ENCODE results near the gene DPH3.
A peak's percentile ranks its signal among the peaks of the same experiment; 100 is the strongest.

DPH3 gene

GRCh38 chr3:16294844-16295243, 30.1 kb upstream of the DPH3 start:
- FAIRE-seq (no peak), DNase-seq (ENCODE audit: insufficient read length, low spot score) (no peak)

DNA sequence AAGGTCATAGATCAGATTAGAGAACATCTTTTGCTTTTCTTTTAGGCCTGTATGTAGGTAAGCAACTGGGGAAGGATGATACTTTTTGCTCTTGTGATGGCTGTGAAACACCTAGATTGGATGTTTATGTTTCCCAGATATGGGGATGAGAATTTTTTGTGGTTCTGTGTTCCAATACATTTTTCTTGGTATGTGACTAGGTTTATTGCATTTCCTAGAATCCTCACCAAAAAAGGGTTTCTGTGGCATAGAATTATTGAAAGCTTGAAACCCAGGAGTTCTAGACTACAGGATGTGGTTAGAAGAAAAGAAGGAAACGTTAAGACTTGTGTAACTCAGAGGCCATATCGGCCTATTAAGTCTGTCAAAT, 26.1 kb upstream of the DPH3 start:
- no peak for FAIRE-seq
- DNase-seq (ENCODE audit: insufficient read length, low spot score) = no peak

DNA sequence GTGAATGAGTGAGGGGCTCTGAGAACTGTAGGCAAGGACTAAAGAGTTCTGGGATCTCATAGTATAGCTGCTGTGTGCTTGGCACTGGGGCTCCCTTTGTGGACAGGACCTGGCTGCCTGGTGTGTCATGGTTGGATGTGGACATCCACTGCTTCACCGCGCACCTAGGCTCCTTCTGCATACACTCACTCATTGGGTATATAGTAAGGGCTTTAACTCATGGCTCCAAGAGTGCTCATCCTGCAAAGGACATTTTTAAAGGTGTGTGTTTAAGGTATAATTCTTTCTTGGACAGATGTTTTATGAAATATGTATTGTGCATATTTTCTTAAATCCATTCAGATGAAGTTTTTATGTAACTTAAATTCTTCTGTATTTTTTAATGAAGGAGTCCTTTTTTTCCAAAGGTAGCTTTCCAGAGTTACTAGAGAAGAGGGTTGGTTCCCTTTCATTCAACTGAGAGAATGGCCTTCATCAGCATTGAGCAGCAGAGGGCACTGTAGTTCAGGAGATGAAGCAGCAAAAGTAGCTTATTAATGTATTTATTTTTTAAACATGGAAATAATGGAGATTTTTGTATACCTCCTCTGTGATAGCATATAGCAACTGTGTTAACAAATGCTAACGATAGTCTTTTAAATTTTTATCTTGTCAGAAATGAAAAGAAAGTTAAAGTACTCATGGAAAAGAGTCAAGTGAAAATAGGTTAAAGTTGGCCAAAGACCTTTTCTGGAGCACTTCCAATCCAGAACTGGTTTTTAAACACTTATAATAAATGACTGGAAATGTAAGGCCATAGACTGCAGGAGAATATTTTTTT, 25.5 kb upstream of the DPH3 start:
- DNase-seq (ENCODE audit: insufficient read length, low spot score) (peak; percentile 27), FAIRE-seq (no peak)

- DNase-seq (ENCODE audit: insufficient read length, low spot score) = no peak
- no peak for FAIRE-seq
These were observed 24.6 kb upstream of the DPH3 start for GRCh38 chr3:16289144-16289889.

DNA sequence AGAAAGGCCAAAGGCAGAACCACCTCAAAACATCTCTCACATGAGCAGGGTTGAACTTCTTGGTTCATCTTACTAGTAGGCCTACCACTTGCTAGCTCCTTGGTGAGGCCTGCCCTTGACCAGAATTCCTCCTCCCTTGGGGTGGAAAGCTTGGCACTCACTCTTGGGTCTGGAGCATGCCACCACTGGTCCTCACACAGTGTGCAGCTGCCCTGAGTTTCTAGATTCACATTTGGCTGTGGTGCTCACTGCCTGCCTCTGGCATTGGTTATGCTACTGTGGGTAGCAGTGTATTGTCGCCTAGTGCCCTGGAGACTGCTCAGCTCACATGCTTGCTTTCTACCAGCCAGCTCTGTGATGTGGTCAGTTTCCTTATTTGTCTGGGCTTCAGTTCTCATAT, 23.9 kb upstream of the DPH3 start:
- DNase-seq (ENCODE audit: insufficient read length, low spot score) = no peak
- no peak for FAIRE-seq

- DNase-seq (ENCODE audit: insufficient read length, low spot score) (no peak), FAIRE-seq (no peak)
These were observed 22.2 kb upstream of the DPH3 start for GRCh38 chr3:16286751-16287543.

DNA sequence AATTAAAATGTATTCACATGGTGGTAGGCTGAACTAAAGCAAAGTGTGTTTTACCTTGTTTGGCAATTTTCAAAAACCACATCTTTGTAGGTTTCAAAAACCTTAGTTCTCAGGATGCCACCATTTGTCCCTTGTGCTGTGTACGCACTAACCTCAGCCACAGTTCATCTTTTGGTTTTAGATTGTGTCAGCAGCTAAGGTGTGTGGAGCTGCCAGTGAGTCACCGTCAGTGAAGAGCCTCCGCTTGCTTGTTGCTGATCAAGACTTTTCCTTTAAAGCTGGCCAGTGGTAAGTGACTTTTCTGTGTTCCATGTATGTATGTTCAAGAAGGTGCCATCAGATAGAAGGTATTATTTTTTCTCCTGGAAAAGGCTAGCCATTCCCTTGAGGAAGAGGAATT, 21.4 kb upstream of the DPH3 start:
- FAIRE-seq (no peak), DNase-seq (ENCODE audit: insufficient read length, low spot score) (no peak)

- FAIRE-seq (no peak), DNase-seq (ENCODE audit: insufficient read length, low spot score) (no peak)
These were observed 19.9 kb upstream of the DPH3 start for GRCh38 chr3:16284633-16285032.

- FAIRE-seq (no peak), DNase-seq (ENCODE audit: insufficient read length, low spot score) (no peak)
These were observed 15.9 kb upstream of the DPH3 start for GRCh38 chr3:16280671-16281070.

DNA sequence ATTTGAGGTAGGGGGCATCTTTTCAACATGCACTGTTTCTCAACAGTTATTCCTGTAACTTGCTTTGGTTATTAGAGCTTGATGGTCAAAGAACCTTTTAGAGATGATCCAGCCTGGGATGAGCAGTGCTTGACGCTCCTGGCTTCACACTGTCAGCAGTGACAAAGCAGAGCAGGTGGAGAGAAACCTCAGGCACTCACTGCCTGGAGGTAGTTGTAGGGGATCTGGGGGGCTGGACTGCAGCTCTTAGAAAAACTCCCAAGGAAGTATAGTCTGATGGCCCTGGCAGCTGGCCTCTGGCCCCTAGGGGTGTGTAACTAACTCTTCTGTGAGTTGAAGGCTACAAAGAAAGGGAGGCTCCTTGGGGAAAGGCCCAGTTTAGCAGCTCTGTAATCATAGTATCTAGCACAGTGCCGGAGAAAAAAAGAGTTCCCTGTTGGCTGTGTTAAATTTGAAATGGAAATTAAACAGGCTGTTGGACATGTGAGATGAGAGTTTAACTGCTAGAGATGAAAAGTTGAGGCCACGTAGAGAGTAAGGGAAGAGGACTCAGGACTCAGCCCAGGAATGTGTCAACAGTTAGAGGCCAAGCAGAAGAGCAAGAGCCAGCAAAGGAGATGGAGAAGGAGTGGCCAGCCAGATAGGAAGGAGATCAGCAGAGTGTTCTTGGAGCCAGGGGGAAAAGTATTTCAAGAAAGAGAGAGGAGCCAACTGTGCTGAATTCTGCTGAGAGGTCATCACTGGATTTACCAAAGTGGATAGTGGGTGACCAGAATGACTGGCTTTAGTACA, 14.5 kb upstream of the DPH3 start:
- no peak for FAIRE-seq

DNA sequence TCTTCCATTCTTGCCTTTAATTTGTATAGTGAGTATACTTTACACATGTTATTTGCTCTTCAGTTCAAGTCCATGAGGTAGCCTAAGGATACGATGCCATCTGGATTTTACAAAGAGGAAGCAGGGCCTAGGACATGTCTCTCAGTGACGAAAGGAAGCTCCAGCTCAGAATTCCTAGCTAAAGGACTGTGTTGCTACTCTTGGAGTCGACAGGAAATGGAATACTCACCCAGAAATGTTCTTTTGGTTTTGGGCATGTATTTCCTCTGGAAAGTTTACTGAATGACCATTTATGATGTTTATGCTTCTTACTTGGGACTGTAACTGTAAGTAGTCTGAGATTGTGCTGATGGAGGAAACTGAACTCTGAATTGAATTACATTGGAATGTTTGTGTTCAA, 12.7 kb upstream of the DPH3 start:
- FAIRE-seq (no peak), DNase-seq (ENCODE audit: insufficient read length, low spot score) (no peak)

More for the DNA sequence above, 14.5 kb upstream of the DPH3 start:
- no peak for DNase-seq (ENCODE audit: insufficient read length, low spot score)

DNA sequence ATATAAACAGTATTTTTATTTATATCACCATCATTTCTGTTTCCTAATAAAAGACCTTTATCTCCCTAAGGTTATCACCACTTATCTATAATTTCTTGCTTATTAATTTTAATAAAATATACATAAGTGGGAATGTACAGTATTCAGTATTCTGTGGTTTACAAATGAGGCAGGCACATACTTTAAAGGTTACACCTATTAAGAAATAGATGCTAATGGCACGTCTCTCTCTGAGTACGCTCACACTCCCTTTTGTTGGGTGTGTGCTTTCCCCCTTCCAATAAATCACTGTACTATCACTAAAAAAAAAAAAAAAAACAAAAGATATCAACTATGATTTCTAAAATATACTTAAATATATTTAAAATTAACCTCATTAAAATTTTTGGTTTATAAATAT, 9.1 kb upstream of the DPH3 start:
- DNase-seq (ENCODE audit: insufficient read length, low spot score) = no peak
- FAIRE-seq = no peak

- FAIRE-seq = no peak
These were observed 7.8 kb upstream of the DPH3 start for GRCh38 chr3:16272588-16272987.

DNA sequence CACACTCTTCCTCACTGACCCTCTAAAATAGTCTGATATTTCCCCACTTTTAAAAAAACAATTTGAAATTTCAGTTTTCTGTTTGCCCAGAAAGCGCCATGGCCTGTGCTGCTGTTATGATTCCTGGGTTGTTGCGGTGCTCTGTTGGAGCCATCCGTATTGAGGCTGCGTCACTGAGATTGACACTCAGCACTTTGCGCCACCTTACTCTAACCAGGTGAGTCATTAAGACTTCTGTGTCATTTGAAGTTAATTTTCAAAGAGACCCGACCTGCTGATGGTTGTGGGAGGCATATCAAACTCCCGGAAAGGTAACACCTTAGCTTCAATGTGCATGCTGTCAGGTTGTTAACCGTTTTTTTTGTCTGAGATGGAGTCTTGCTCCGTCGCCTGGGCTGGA, 6.1 kb upstream of the DPH3 start:
- DNase-seq (ENCODE audit: insufficient read length, low spot score) (no peak), FAIRE-seq (no peak)

More at GRCh38 chr3:16272588-16272987, 7.8 kb upstream of the DPH3 start:
- no peak for DNase-seq (ENCODE audit: insufficient read length, low spot score)

GRCh38 chr3:16266714-16267113, 2.0 kb upstream of the DPH3 start:
- FAIRE-seq (no peak), DNase-seq (ENCODE audit: insufficient read length, low spot score) (no peak)

DNA sequence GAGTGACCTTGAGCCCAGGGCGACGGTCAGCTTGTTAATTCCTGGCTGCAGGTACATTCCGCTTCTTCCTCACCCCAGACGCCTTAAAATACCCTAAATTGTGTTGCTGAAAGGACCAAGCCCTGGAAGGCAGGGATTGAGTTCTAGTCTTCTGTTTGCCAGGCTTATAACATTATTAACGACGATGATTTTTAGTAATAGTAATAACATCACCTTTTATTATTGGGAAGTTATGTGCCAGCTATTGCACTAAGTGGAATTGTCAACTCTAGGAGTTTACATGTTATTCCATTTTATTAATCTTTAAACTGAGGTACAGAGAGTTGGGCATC, 678 bp upstream of the DPH3 start:
- FAIRE-seq (no peak), DNase-seq (ENCODE audit: insufficient read length, low spot score) (no peak)

- no peak for FAIRE-seq
- no peak for DNase-seq (ENCODE audit: insufficient read length, low spot score)
These were observed 502 bp downstream of the DPH3 start for GRCh38 chr3:16264174-16264707.

DNA sequence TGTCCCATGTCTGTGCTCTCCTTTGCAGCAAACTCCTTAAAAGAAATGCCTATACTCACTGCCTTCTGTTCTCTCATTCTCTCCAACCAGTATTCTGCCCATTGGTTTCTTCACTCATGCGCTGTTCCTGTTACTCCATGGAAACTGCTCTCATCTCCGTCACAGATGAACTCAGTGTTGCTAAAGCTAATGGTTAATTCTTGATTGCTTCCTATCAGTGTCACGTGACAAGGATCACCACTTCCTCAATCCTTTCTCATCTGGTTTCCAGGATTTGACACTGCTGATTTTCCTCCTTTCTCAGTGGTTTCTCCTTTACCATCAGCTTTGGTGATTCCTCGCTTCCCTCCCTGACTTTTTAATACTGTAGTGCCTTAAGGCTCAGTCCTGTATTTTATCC, 2.6 kb downstream of the DPH3 start:
- DNase-seq (ENCODE audit: insufficient read length, low spot score) (no peak), FAIRE-seq (no peak)

GRCh38 chr3:16260046-16260445, 4.7 kb downstream of the DPH3 start:
- no peak for DNase-seq (ENCODE audit: insufficient read length, low spot score)
- no peak for FAIRE-seq

GRCh38 chr3:16258866-16259265, 5.9 kb downstream of the DPH3 start:
- FAIRE-seq (peak; percentile 58), DNase-seq (ENCODE audit: insufficient read length, low spot score) (no peak)

DNA sequence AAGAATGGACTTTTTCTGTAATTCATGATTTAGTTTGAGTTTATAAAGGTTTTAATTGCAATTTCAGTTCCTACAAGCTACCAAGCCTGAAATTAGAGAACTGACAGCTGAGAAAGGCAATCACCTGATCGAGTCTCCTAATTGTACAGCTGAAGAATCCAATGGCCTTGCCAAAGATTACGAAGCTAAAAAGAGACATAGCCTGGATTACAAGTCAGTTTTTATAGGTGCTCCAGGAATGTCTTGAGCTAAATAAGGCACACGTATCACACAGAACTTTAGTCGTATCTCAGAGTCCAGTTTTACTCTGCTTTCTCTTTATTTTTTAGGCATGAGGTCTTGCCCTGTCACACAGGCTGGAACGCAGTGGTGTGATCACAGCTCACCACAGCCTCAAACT, 6.6 kb downstream of the DPH3 start:
- DNase-seq (ENCODE audit: insufficient read length, low spot score) = no peak
- no peak for FAIRE-seq
